SU-DHL-6 (cell line): Measurements from ENCODE around the gene IFNL2.

ENCODE experiments used
- H2AFZ ChIP-seq: fragments of 200-600 bp; sonication (generic); 2 replicates; pipeline ENCODE4 v1.6.1; 2014; ENCODE audit warnings: low read depth, mild to moderate bottlenecking, moderate library complexity, mixed read lengths, antibody characterized with exemption, low read length; ENCODE audit not compliant: severe bottlenecking
- H3F3A ChIP-seq: fragments of 200-600 bp; shearing (Covaris generic); 2 replicates; pipeline ENCODE4 v1.6.0; 2016; ENCODE audit warnings: antibody characterized with exemption, mild to moderate bottlenecking; ENCODE audit not compliant: insufficient read depth
- H3K27ac ChIP-seq: fragments of 200-600 bp; sonication (generic); 2 replicates; pipeline ENCODE4 v1.5.1; 2016; ENCODE audit warnings: low read depth, mild to moderate bottlenecking, low read length, moderate library complexity, mixed read lengths
- H3K27me3 ChIP-seq: fragments of 200-600 bp; sonication (generic), shearing (Covaris generic); 2 replicates; pipeline ENCODE4 v1.6.0; 2014; ENCODE audit warnings: mild to moderate bottlenecking, low read length
- H3K36me3 ChIP-seq: fragments of 200-600 bp; sonication (generic); 2 replicates; pipeline ENCODE4 v1.6.1; 2014; ENCODE audit warnings: mild to moderate bottlenecking, low read length, mixed read lengths
- H3K4me2 ChIP-seq: fragments of 300-600, 200-600 bp; shearing (Covaris generic), sonication (generic); 2 replicates; pipeline ENCODE4 v1.6.0; 2014; ENCODE audit warnings: low read length, low read depth, mild to moderate bottlenecking; ENCODE audit not compliant: poor library complexity, severe bottlenecking
- H3K4me3 ChIP-seq: fragments of 200-600 bp; sonication (generic); 2 replicates; pipeline ENCODE4 v1.5.1; 2014; ENCODE audit warnings: antibody characterized with exemption, low read length, mild to moderate bottlenecking, mixed read lengths; ENCODE audit not compliant: insufficient read depth, poor library complexity, severe bottlenecking
- H3K79me2 ChIP-seq: fragments of 200-600 bp; sonication (generic); 2 replicates; pipeline ENCODE4 v1.6.1; 2014; ENCODE audit warnings: mild to moderate bottlenecking, low read length, moderate library complexity; ENCODE audit not compliant: insufficient read depth
- H3K9ac ChIP-seq: fragments of 200-600 bp; sonication (generic); 2 replicates; pipeline ENCODE4 v1.7.0; 2014; ENCODE audit warnings: mild to moderate bottlenecking, low read length
- H3K9me2 ChIP-seq: fragments of 200-600 bp; sonication (generic); replicated peaks from 2 replicates; pipeline ENCODE4 v1.6.1; 2014; ENCODE audit warnings: low read length; ENCODE audit not compliant: insufficient read depth
- H3K9me3 ChIP-seq: fragments of 200-600 bp; sonication (generic); 2 replicates; pipeline ENCODE4 v1.6.1; 2014; ENCODE audit warnings: low read length, mixed read lengths; ENCODE audit not compliant: insufficient read depth
- H4K20me1 ChIP-seq: fragments of 200-600 bp; sonication (generic); 2 replicates; pipeline ENCODE4 v1.6.1; 2014; ENCODE audit warnings: low read depth, mild to moderate bottlenecking, antibody characterized with exemption, low read length, moderate library complexity, mixed read lengths
- CTCF ChIP-seq: fragments of 200-600 bp; sonication (generic); IDR thresholded peaks from one replicate; pipeline ENCODE4 v1.5.1; 2017; ENCODE audit warnings: antibody characterized with exemption, mild to moderate bottlenecking, low read length, moderate library complexity; ENCODE audit not compliant: insufficient read depth, poor library complexity, severe bottlenecking
- EZH2phosphoT487 ChIP-seq: fragments of 200-600 bp; sonication (generic), shearing (Covaris generic); conservative IDR thresholded peaks from 2 replicates; pipeline ENCODE4 v1.6.1; 2018; ENCODE audit warnings: mild to moderate bottlenecking, antibody characterized with exemption, low read length, moderate library complexity, mixed read lengths

Gene IFNL2

GRCh38 chr19:39306075-39306474 is 37.9 kb downstream of the IFNL2 start:
- no peaks in the 10 kb centered on the region for H4K20me1 ChIP-seq
- no peaks in the 10 kb centered on the region for H3K27me3 ChIP-seq
- H3K9ac ChIP-seq: no peak overlapping the region
- no peak overlapping the region for H3K4me2 ChIP-seq
- H3K27ac ChIP-seq: no peak overlapping the region
- H2AFZ ChIP-seq: no peak overlapping the region
- no peaks in the 10 kb centered on the region for H3K79me2 ChIP-seq
- no peaks in the 10 kb centered on the region for H3K9me2 ChIP-seq
- H3K4me3 ChIP-seq: no peak overlapping the region
- TF ChIP-seq CTCF: no peak
- TF ChIP-seq EZH2phosphoT487: no peak
- H3K9me3 ChIP-seq: no peaks in the 10 kb centered on the region
- H3F3A ChIP-seq: no peaks in the 10 kb centered on the region
- H3K36me3 ChIP-seq: no peaks in the 10 kb centered on the region

GRCh38 chr19:39307046-39307821 is 39.0 kb downstream of the IFNL2 start:
- no peak for TF ChIP-seq EZH2phosphoT487
- TF ChIP-seq CTCF: no peak
- Histone ChIP-seq H4K20me1 (no peaks in the 10 kb centered on the region), H3F3A (no peaks in the 10 kb centered on the region), H3K9me3 (no peaks in the 10 kb centered on the region), H3K79me2 (no peaks in the 10 kb centered on the region), H3K36me3 (no peaks in the 10 kb centered on the region), H3K27ac (no peak overlapping the region), H3K9me2 (no peaks in the 10 kb centered on the region), H3K9ac (no peak overlapping the region), H3K27me3 (no peaks in the 10 kb centered on the region), H3K4me3 (no peak overlapping the region), H3K4me2 (no peak overlapping the region), H2AFZ (no peak overlapping the region)

- H3K4me3 ChIP-seq: no peak overlapping the region
- H3K27me3 ChIP-seq: no peaks in the 10 kb centered on the region
- no peaks in the 10 kb centered on the region for H4K20me1 ChIP-seq
- H2AFZ ChIP-seq: no peak overlapping the region
- no peak overlapping the region for H3K27ac ChIP-seq
- no peaks in the 10 kb centered on the region for H3K9me3 ChIP-seq
- H3K36me3 ChIP-seq: no peaks in the 10 kb centered on the region
- no peaks in the 10 kb centered on the region for H3K79me2 ChIP-seq
- H3K4me2 ChIP-seq: no peak overlapping the region
- H3F3A ChIP-seq: no peaks in the 10 kb centered on the region
- no peak for TF ChIP-seq CTCF
- no peak for TF ChIP-seq EZH2phosphoT487
- H3K9me2 ChIP-seq: no peaks in the 10 kb centered on the region
- no peak overlapping the region for H3K9ac ChIP-seq
These were observed 39.8 kb downstream of the IFNL2 start for GRCh38 chr19:39307822-39308530.
